IMR-90 (cell line): ENCODE results near the gene NELFCD. TPM values are rescaled to one million over a fixed set of nuclear protein-coding genes. Genes with fewer than 3 reads are reported as not detected.
A peak's percentile ranks its signal among the peaks of the same experiment; 100 is the strongest.

Experiments
- ATAC-seq: fragments of 200-7000 bp; cut with Tn5 transposase; 2 replicates; pipeline ENCODE4 v1.9.1; 2020; ENCODE audit warnings: low read depth, mild to moderate bottlenecking, moderate library complexity
- BruUV-seq: library from RNA; stranded (reverse); fragments of 400-500 nt; replicated peaks from 2 replicates; lab custom pipeline; 2021; lab: Mats Ljungman, UMichigan
- CTCF ChIA-PET: fragments of 300-600 bp; formaldehyde crosslinking; extraction: SDS; loops from one replicate; lab custom pipeline; 2021; ENCODE audit warnings: antibody characterized with exemption; lab: Yijun Ruan, JAX
- POLR2A ChIA-PET: fragments of 300-600 bp; sonication (Branson Sonifier 250); formaldehyde crosslinking; loops from one replicate; lab custom pipeline; 2022; ENCODE audit warnings: antibody characterized with exemption; ENCODE audit not compliant: unreplicated experiment; lab: Charles Lee
- DNase-seq: peaks from one replicate; pipeline ENCODE4 v3.0.0; 2013
- H2AFZ ChIP-seq: replicated peaks from 2 replicates; pipeline ENCODE3; 2013; ENCODE audit warnings: low read length, mild to moderate bottlenecking; ENCODE audit not compliant: poor library complexity
- H2AK5ac ChIP-seq: 2 replicates; pipeline ENCODE4 v1.6.1; 2013; ENCODE audit warnings: low read depth, low read length, inconsistent platforms
- H2AK9ac ChIP-seq: replicated peaks from 2 replicates; pipeline ENCODE3; 2013; ENCODE audit warnings: mild to moderate bottlenecking, low read depth, low read length, moderate library complexity; ENCODE audit not compliant: poor library complexity
- H2BK120ac ChIP-seq: 2 replicates; pipeline ENCODE4 v1.6.1; 2013; ENCODE audit warnings: low read depth, low read length, inconsistent platforms
- H2BK15ac ChIP-seq: 3 replicates; pipeline ENCODE4 v1.6.1; 2013; ENCODE audit warnings: low read depth, low read length, inconsistent platforms
- H2BK20ac ChIP-seq: 2 replicates; pipeline ENCODE4 v1.6.1; 2013; ENCODE audit warnings: low read depth, mild to moderate bottlenecking, inconsistent platforms, low read length, moderate library complexity
- H2BK5ac ChIP-seq: 2 replicates; pipeline ENCODE4 v1.6.1; 2013; ENCODE audit warnings: mild to moderate bottlenecking, low read depth, low read length, inconsistent platforms; ENCODE audit not compliant: poor library complexity, severe bottlenecking
- H3K14ac ChIP-seq: replicated peaks from 2 replicates; pipeline ENCODE4 v1.6.1; 2013; ENCODE audit warnings: low read depth, low read length, inconsistent platforms
- H3K18ac ChIP-seq: 2 replicates; pipeline ENCODE4 v1.6.1; 2013; ENCODE audit warnings: low read depth, low read length, control low read depth
- H3K23ac ChIP-seq: 2 replicates; pipeline ENCODE4 v1.6.1; 2013; ENCODE audit warnings: low read depth, low read length, inconsistent platforms
- H3K27ac ChIP-seq: 2 replicates; pipeline ENCODE4 v1.5.1; 2013; ENCODE audit warnings: mild to moderate bottlenecking, control low read depth, low read length; ENCODE audit not compliant: insufficient read depth
- H3K27me3 ChIP-seq: 2 replicates; pipeline ENCODE4 v1.6.1; 2013; ENCODE audit warnings: low read length; ENCODE audit not compliant: control insufficient read depth, insufficient read depth
- H3K36me3 ChIP-seq: 2 replicates; pipeline ENCODE4 v1.6.1; 2013; ENCODE audit warnings: low read length, mixed read lengths; ENCODE audit not compliant: control insufficient read depth, insufficient read depth
- H3K4ac ChIP-seq: 2 replicates; pipeline ENCODE4 v1.6.1; 2013; ENCODE audit warnings: low read depth, low read length, inconsistent platforms
- H3K4me1 ChIP-seq: 2 replicates; pipeline ENCODE4 v1.6.1; 2013; ENCODE audit warnings: low read length, mixed read lengths; ENCODE audit not compliant: control insufficient read depth, insufficient read depth
- H3K4me2 ChIP-seq: 2 replicates; pipeline ENCODE4 v1.6.1; 2013; ENCODE audit warnings: low read depth, mild to moderate bottlenecking, control low read depth, low read length, moderate library complexity
- H3K4me3 ChIP-seq: 2 replicates; pipeline ENCODE4 v1.5.1; 2013; ENCODE audit warnings: low read depth, mild to moderate bottlenecking, control low read depth, low read length, moderate library complexity; ENCODE audit not compliant: insufficient read depth
- H3K56ac ChIP-seq: 2 replicates; pipeline ENCODE4 v1.6.1; 2013; ENCODE audit warnings: low read length, inconsistent platforms; ENCODE audit not compliant: insufficient read depth; ENCODE audit errors: extremely low read depth
- H3K79me1 ChIP-seq, 2 experiments: 2 replicates each; pipeline ENCODE4 v1.6.1; 2013; ENCODE audit warnings: low read length in 2 of 2, inconsistent platforms in 1 of 2, low read depth in 1 of 2
- H3K9ac ChIP-seq: 2 replicates; pipeline ENCODE4 v1.6.1; 2013; ENCODE audit warnings: low read depth, low read length, control low read depth
- H3K9me1 ChIP-seq: 2 replicates; pipeline ENCODE4 v1.6.1; 2013; ENCODE audit warnings: low read length, inconsistent platforms; ENCODE audit not compliant: insufficient read depth
- H3K9me3 ChIP-seq: 2 replicates; pipeline ENCODE4 v1.6.1; 2013; ENCODE audit warnings: low read length; ENCODE audit not compliant: control insufficient read depth, insufficient read depth
- H4K20me1 ChIP-seq: 2 replicates; pipeline ENCODE4 v1.6.1; 2013; ENCODE audit warnings: low read length, inconsistent platforms; ENCODE audit not compliant: insufficient read depth
- H4K5ac ChIP-seq: 2 replicates; pipeline ENCODE4 v1.6.1; 2013; ENCODE audit warnings: mild to moderate bottlenecking, low read depth, low read length, control low read depth
- H4K8ac ChIP-seq, 2 experiments: 2 replicates each; pipeline ENCODE4 v1.6.1; 2013; ENCODE audit warnings: low read depth in 2 of 2, low read length in 2 of 2, control low read depth in 1 of 2, inconsistent platforms in 1 of 2
- H4K91ac ChIP-seq: 2 replicates; pipeline ENCODE4 v1.6.1; 2013; ENCODE audit warnings: low read depth, low read length, inconsistent platforms; ENCODE audit not compliant: insufficient read depth
- CEBPB ChIP-seq: IDR thresholded peaks from 2 replicates; pipeline ENCODE4 v1.6.1; 2012; ENCODE audit warnings: low read depth, low read length, improper control_type of control experiment
- FOS ChIP-seq: fragments of 150-350 bp; IDR thresholded peaks from 2 replicates; pipeline ENCODE4 v1.6.1; 2016; ENCODE audit warnings: low read depth, low read length
- RAD21 ChIP-seq: IDR thresholded peaks from 2 replicates; pipeline ENCODE4 v1.6.1; 2012; ENCODE audit warnings: low read length, improper control_type of control experiment
- RFX5 ChIP-seq: IDR thresholded peaks from 2 replicates; pipeline ENCODE4 v1.8.0; 2012; ENCODE audit warnings: low read depth, mild to moderate bottlenecking, low read length, moderate library complexity
- SMC3 ChIP-seq: fragments of 150-350 bp; IDR thresholded peaks from 2 replicates; pipeline ENCODE4 v1.6.1; 2016; ENCODE audit warnings: low read depth, mild to moderate bottlenecking, antibody characterized with exemption, low read length, moderate library complexity
- WGBS, 2 experiments: methylation state at CpG; one replicate each; pipeline versions ENCODE4 v1.1.5 to v1.1.7; 2013; ENCODE audit warnings: missing lambda C conversion rate in 2 of 2; ENCODE audit not compliant: insufficient read length in 1 of 2; ENCODE audit errors: extremely low coverage in 2 of 2; 5-methylcytosine and 5-hydroxymethylcytosine counted together
- dilution Hi-C: fragments of 300-500 bp; cut with HindIII; formaldehyde crosslinking; loops from one replicate; pipeline ENCODE4 v1.14.3; 2018; ENCODE audit warnings: low sequenced_read_pairs; ENCODE audit not compliant: unreplicated experiment
- in situ Hi-C: fragments of 300-500 bp; cut with MboI; formaldehyde crosslinking; loops from 3 replicates; pipeline ENCODE4 v1.14.3; 2019; ENCODE audit warnings: low sequenced_read_pairs, inconsistent platforms, mixed read lengths
- intact Hi-C: fragments of 100-400 bp; cut with micrococcal nuclease; formaldehyde crosslinking; loops from 2 replicates; pipeline ENCODE4 v1.10.0; 2022
- polyA plus RNA-seq, 3 experiments: library from polyadenylated mRNA; depleted of rRNA; stranded (reverse); fragments of >200 nt; gene quantifications; 2 replicates each; pipeline ENCODE4 v1.2.3, GENCODE V29; 2012; ENCODE audit warnings: low replicate concordance in 1 of 3
- total RNA-seq: library from RNA; depleted of rRNA; stranded (reverse); fragments of >200 nt; gene quantifications from 2 replicates; pipeline ENCODE4 v1.2.3, GENCODE V29; 2012
- TF ChIP-seq, protein P1 (sequence below): conservative IDR thresholded peaks from 2 replicates; pipeline ENCODE4 v1.5.1; 2012; ENCODE audit warnings: mild to moderate bottlenecking, low read depth, low read length, improper control_type of control experiment
- TF ChIP-seq, protein P2 (sequence below): fragments of 150-350 bp; IDR thresholded peaks from 2 replicates; pipeline ENCODE4 v1.6.1; 2016; ENCODE audit warnings: low read depth, mild to moderate bottlenecking, low read length, moderate library complexity, borderline replicate concordance
- TF ChIP-seq, protein P3 (sequence below): fragments of 150-350 bp; IDR thresholded peaks from 2 replicates; pipeline ENCODE4 v1.6.1; 2017; ENCODE audit warnings: mild to moderate bottlenecking, antibody characterized with exemption, low read length, low read depth

Gene NELFCD
- total and polyA plus RNA-seq, 2 of the 4 experiments (the other 2 are of a cell fraction) = 88.9 to 94.1 TPM

DNA sequence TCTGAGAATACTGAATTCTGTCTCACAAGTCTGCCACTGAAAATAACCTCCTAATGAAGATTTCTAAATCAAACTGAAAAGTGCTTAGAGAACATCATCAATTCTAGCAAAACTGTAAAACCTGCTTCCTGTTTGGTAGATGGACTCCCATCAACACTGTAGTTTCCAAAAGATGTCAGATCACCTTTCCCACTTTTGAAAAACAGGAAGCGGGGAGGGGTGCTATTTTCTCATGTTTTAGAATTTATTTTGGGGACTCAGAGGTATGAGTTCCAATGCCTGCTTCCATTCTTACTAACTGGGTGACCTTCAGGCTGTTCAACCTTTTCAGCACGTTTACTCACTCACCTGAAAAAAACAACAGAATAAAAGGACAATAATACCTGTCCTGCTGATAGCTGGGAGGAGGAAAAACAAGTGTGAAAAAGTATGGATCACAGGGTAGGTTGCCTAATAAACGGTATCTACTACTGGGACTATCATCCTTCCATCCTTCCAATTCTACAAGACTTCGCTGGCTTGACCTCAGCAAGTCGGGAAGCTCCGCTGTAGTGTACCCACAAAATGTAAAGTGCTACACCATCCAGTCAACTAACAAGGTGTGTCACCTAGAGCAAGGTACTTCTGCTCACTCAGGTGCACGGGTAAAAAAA, 50.0 kb downstream of the NELFCD start:
- Histone ChIP-seq H3K9me3 (no peaks in the 10 kb centered on the region), H2BK20ac (no peak overlapping the region), H4K8ac (peak overlapping the region; percentile 46 to 96), H2AFZ (no peak overlapping the region), H2AK5ac (peak overlapping the region; percentile 85), H2BK120ac (0 out of 2 replicates have a peak overlapping the region, but pooled peaks have one; percentile 49), H3K9me1 (peaks cover 7% of the 10 kb centered on the region), H3K14ac (peak overlapping the region; percentile 97), H3K4me2 (peak overlapping the region; percentile 96), H3K4ac (peak overlapping the region; percentile 99), H3K18ac (no peak overlapping the region), H4K91ac (peak overlapping the region; percentile 57), H3K23ac (peak overlapping the region; percentile 99), H4K5ac (peak overlapping the region; percentile 87), H3K36me3 (peaks cover 16% of the 10 kb centered on the region), H2BK15ac (peak overlapping the region; percentile 48; the same call in 1 of the 3 replicates), H3K56ac (no peak overlapping the region), H3K9ac (peak overlapping the region; percentile 88), H3K79me1 (peaks cover 17 to 46% of the 10 kb centered on the region in 2 experiments), H2AK9ac (peak overlapping the region; percentile 99), H3K4me1 (peaks cover 9% of the 10 kb centered on the region), H3K27ac (no peak overlapping the region), H3K4me3 (peak overlapping the region; percentile 93), H4K20me1 (peaks cover 33% of the 10 kb centered on the region), H3K27me3 (no peaks in the 10 kb centered on the region), H2BK5ac (peak overlapping the region; percentile 93)
- CTCF ChIA-PET = interaction anchor here (1.4 kb wide), 1 partner anchor 12 kb away, joined by 5 read pairs; the partner anchor contains the start of gene PRELID3B
- dilution Hi-C loops (no loop called here), in situ Hi-C loops (loop anchor here (25.0 kb wide), 3 partner anchors 794 to 1644 kb away; partner anchors contain the start of genes ANKRD60 and RBM38), intact Hi-C loops (loop anchor here (5.0 kb wide), 2 partner anchors 139 to 159 kb away; no protein-coding TSS in a partner anchor)
- POLR2A ChIA-PET = no interaction called here
- no peak for ATAC-seq
- no peak for DNase-seq
- no CpG with 5 or more reads among the region's 7 CpGs for WGBS, 2 experiments
- TF ChIP-seq, protein P1, sequence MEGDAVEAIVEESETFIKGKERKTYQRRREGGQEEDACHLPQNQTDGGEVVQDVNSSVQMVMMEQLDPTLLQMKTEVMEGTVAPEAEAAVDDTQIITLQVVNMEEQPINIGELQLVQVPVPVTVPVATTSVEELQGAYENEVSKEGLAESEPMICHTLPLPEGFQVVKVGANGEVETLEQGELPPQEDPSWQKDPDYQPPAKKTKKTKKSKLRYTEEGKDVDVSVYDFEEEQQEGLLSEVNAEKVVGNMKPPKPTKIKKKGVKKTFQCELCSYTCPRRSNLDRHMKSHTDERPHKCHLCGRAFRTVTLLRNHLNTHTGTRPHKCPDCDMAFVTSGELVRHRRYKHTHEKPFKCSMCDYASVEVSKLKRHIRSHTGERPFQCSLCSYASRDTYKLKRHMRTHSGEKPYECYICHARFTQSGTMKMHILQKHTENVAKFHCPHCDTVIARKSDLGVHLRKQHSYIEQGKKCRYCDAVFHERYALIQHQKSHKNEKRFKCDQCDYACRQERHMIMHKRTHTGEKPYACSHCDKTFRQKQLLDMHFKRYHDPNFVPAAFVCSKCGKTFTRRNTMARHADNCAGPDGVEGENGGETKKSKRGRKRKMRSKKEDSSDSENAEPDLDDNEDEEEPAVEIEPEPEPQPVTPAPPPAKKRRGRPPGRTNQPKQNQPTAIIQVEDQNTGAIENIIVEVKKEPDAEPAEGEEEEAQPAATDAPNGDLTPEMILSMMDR = no peak
- TF ChIP-seq RAD21 = no peak
- TF ChIP-seq CEBPB = no peak
- no peak for TF ChIP-seq RFX5
- TF ChIP-seq, protein P2, sequence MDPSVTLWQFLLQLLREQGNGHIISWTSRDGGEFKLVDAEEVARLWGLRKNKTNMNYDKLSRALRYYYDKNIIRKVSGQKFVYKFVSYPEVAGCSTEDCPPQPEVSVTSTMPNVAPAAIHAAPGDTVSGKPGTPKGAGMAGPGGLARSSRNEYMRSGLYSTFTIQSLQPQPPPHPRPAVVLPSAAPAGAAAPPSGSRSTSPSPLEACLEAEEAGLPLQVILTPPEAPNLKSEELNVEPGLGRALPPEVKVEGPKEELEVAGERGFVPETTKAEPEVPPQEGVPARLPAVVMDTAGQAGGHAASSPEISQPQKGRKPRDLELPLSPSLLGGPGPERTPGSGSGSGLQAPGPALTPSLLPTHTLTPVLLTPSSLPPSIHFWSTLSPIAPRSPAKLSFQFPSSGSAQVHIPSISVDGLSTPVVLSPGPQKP = no peak
- no peak for TF ChIP-seq SMC3
- TF ChIP-seq FOS = no peak
- TF ChIP-seq, protein P3, sequence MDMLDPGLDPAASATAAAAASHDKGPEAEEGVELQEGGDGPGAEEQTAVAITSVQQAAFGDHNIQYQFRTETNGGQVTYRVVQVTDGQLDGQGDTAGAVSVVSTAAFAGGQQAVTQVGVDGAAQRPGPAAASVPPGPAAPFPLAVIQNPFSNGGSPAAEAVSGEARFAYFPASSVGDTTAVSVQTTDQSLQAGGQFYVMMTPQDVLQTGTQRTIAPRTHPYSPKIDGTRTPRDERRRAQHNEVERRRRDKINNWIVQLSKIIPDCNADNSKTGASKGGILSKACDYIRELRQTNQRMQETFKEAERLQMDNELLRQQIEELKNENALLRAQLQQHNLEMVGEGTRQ = no peak
- BruUV-seq = no TSS peak
